Activated naive CD4-positive, alpha-beta T cell (primary cell): ENCODE measurements around the gene LRRFIP1.
"Not testable (repeated sequence)": the region's sequence is repeated elsewhere in the genome, so short reads cannot be mapped to it uniquely, and the experiment has no call there.

ENCODE experiments used
- DNase-seq, 4 experiments: peaks; one replicate each; lab custom pipeline; 2025; lab: John Stamatoyannopoulos, UW

LRRFIP1 gene

GRCh38 chr2:237774811-237775553, 147.6 kb downstream of the LRRFIP1 start:
- DNase-seq, result no peak

GRCh38 chr2:237779521-237779920, 152.1 kb downstream of the LRRFIP1 start:
- DNase-seq, result no peak

- no peak for DNase-seq
Observed at GRCh38 chr2:237782181-237782580, 154.8 kb downstream of the LRRFIP1 start.

- DNase-seq, result not testable (repeated sequence)
Observed at GRCh38 chr2:237783678-237784077, 156.3 kb downstream of the LRRFIP1 start.

- DNase-seq, result no peak
Observed at GRCh38 chr2:237786936-237787335, 159.5 kb downstream of the LRRFIP1 start.

- DNase-seq, result no peak
Observed at GRCh38 chr2:237790353-237790752, 163.0 kb downstream of the LRRFIP1 start.

GRCh38 chr2:237791977-237792727, 164.8 kb downstream of the LRRFIP1 start:
- no peak for DNase-seq

GRCh38 chr2:237797253-237797652, 169.9 kb downstream of the LRRFIP1 start:
- DNase-seq, result no peak

GRCh38 chr2:237798236-237799059, 171.1 kb downstream of the LRRFIP1 start, which contains the start of gene RBM44:
RBM44 (plus strand) TSS chr2:237798779; CDS start chr2:237813610, 14,831 bp downstream.
- no peak for DNase-seq

- no peak for DNase-seq
Observed at GRCh38 chr2:237799060-237799428, 171.7 kb downstream of the LRRFIP1 start.

GRCh38 chr2:237801466-237801865, 174.1 kb downstream of the LRRFIP1 start:
- DNase-seq, result no peak

- no peak for DNase-seq
Observed at GRCh38 chr2:237806334-237806733, 178.9 kb downstream of the LRRFIP1 start.

- no peak for DNase-seq
Observed at GRCh38 chr2:237815637-237816036, 188.2 kb downstream of the LRRFIP1 start.

- DNase-seq, result no peak
Observed at GRCh38 chr2:237816531-237816930, 189.1 kb downstream of the LRRFIP1 start.

GRCh38 chr2:237818066-237818473, 190.7 kb downstream of the LRRFIP1 start:
- DNase-seq, result no peak

GRCh38 chr2:237819231-237819630, 191.8 kb downstream of the LRRFIP1 start:
- DNase-seq, result no peak

GRCh38 chr2:237820421-237820820, 193.0 kb downstream of the LRRFIP1 start:
- no peak for DNase-seq

- DNase-seq, result no peak
Observed at GRCh38 chr2:237823544-237823943, 196.2 kb downstream of the LRRFIP1 start.

- DNase-seq, result no peak
Observed at GRCh38 chr2:237824085-237824484, 196.7 kb downstream of the LRRFIP1 start.

- DNase-seq, result no peak
Observed at GRCh38 chr2:237827421-237827987, 200.1 kb downstream of the LRRFIP1 start.
